GM12864 (cell line): ENCODE data around the gene RNF168.
"Not testable (repeated sequence)": the region's sequence is repeated elsewhere in the genome, so short reads cannot be mapped to it uniquely, and the experiment has no call there.

ENCODE experiments used
- DNase-seq: peaks from one replicate; pipeline ENCODE4 v3.0.0-alpha.2; 2011; ENCODE audit warnings: low read depth
- H3K4me3 ChIP-seq: 2 replicates; pipeline ENCODE4 v1.5.1; 2011; ENCODE audit warnings: mild to moderate bottlenecking, low read depth, low read length, control low read depth
- TF ChIP-seq, protein P1 (sequence below): IDR thresholded peaks from 2 replicates; pipeline ENCODE4 v1.5.1; 2011; ENCODE audit warnings: low read depth, mild to moderate bottlenecking, moderate library complexity, low read length, control low read depth, inconsistent platforms; ENCODE audit errors: missing control alignments

Gene RNF168

DNA sequence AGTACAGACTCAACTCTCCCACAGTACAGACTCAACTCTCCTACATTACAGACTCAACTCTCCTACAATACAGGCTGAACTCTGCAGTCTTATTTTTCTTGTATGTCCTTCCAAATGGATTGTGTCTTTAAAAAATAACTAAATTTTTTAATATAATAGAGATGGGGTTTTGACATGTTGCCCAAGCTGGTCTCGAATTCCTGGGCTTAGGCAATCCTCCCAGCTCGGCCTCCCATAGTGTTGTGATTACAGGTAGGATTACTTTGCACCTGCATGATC lies 40.2 kb downstream of the RNF168 start:
- H3K4me3 ChIP-seq = no peak overlapping the region
- TF ChIP-seq, protein P1, sequence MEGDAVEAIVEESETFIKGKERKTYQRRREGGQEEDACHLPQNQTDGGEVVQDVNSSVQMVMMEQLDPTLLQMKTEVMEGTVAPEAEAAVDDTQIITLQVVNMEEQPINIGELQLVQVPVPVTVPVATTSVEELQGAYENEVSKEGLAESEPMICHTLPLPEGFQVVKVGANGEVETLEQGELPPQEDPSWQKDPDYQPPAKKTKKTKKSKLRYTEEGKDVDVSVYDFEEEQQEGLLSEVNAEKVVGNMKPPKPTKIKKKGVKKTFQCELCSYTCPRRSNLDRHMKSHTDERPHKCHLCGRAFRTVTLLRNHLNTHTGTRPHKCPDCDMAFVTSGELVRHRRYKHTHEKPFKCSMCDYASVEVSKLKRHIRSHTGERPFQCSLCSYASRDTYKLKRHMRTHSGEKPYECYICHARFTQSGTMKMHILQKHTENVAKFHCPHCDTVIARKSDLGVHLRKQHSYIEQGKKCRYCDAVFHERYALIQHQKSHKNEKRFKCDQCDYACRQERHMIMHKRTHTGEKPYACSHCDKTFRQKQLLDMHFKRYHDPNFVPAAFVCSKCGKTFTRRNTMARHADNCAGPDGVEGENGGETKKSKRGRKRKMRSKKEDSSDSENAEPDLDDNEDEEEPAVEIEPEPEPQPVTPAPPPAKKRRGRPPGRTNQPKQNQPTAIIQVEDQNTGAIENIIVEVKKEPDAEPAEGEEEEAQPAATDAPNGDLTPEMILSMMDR = no peak
- no peak for DNase-seq

DNA sequence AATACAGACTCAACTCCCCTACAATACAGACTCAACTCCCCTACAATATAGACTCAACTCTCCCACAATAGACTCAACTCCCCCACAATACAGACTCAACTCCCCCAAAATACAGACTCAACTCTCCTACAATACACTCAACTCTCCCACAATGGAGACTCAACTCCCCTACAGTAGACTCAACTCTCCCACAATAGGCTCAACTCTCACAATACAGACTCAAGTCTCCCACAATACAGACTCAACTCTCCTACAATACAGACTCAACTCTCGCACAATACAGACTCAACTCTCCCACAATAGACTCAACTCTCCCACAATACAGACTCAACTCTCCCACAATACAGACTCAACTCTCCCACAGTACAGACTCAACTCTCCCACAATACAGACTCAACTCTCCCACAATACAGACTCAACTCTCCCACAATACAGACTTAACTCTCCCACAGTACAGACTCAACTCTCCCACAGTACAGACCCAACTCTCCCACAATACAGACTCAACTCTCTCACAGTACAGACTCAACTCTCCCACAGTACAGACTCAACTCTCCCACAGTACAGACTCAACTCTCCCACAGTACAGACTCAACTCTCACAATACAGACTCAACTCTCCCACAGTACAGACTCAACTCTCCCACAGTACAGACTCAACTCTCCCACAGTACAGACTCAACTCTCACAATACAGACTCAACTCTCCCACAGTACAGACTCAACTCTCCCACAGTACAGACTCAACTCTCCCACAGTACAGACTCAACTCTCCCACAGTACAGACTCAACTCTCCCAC lies 40.7 kb downstream of the RNF168 start:
- H3K4me3 ChIP-seq = not testable (repeated sequence)
- peak; percentile 47 for DNase-seq

DNA sequence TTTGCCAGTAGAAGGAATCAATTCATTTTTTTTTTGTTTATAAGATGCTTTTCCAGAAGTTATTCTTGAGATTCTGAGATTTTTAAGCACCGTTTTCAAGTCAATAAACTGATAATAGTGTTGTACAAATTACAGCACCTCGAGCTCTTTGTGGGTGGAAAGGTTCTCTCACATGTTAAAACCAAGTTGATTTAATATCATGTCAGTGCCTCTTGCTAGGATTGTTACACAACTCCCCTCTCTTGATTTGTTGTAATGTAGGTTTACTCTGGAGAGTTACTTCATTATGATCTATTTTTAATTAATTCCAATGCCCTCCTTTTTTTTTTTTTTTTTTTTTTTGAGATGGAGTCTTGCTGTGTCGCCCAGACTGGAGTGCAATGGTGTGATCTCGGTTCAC lies 45.5 kb downstream of the RNF168 start:
- DNase-seq = no peak
- H3K4me3 ChIP-seq = no peak overlapping the region
- TF ChIP-seq, protein P1 = no peak

DNA sequence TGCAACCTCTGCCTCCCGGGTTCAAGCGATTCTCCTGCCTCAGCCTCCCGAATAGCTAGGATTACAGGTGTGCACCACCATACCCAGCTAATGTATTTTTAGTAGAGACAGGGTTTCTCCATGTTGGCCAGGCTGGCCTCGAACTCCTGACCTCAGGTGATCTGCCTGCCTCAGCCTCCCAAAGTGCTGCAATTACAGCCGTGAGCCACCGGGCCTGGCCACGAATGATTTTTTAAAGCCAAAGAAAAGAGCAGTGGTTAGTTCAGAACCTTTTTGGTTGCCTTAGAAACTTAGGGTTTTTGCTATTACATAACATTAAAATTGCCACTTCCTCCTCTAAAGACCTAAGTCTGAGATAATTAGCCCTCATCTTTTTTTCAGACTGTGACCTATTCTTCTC lies 46.1 kb downstream of the RNF168 start:
- not testable (repeated sequence) for H3K4me3 ChIP-seq, DNase-seq

DNA sequence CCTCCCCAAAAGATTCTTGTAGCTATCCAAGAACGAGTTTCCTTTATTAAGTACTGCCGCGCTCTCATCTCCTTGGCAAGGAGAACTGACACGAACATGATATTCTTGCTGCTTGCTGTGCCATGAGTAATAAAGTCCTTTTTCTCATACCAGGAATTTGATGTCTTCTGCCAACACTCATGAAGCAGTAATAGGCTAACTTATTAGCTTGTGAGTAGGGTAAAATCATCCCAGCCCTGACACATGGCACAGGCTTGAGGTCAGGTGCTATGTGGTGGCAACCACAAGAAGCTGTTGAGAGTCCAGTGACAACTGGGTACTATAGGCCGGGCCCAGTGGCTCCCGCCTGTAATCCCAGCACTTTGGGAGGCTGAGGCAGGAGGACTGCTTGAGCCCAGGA lies 48.6 kb downstream of the RNF168 start:
- no peak overlapping the region for H3K4me3 ChIP-seq
- no peak for DNase-seq
- TF ChIP-seq, protein P1 = no peak

DNA sequence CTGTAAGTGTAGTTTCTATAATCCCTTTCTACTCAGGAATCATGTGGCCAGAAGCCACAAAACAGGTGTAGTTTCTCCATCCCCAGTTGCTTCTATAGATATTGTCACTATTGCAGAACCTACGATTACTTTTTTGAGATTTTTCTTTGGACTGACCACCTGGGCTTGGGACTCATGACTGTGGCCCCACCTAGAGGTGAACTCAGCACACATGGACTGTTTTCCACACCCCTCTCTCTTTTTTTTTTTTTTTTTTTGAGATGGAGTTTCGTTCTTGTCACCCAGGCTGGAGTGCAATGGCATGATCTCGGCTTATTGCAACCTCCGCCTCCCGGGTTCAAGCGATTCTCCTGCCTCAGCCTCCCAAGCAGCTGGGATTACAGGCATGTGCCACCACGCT lies 58.2 kb downstream of the RNF168 start:
- not testable (repeated sequence) for DNase-seq, H3K4me3 ChIP-seq
- TF ChIP-seq, protein P1 = peak; percentile 13

DNA sequence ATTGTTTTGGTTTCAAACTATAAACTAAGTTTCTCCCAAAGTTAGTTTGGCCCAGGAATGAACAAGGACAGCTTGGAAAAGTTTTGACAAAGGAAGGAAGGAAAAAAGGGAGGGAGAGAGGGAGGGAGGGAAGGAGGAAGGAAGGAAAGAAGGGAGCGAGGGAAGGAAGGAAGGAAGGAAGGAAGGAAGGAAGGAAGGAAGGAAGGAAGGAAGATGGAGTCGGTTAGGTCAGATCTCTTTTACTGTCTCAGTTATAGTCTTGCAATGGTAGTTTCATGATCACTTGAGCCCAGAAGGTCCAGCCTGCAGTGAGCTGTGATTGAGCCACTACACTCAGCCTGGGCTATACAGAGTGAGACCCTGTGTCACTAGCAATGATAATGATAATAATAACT lies 59.1 kb downstream of the RNF168 start:
- no peak overlapping the region for H3K4me3 ChIP-seq
- DNase-seq = no peak
- TF ChIP-seq, protein P1 = no peak

DNA sequence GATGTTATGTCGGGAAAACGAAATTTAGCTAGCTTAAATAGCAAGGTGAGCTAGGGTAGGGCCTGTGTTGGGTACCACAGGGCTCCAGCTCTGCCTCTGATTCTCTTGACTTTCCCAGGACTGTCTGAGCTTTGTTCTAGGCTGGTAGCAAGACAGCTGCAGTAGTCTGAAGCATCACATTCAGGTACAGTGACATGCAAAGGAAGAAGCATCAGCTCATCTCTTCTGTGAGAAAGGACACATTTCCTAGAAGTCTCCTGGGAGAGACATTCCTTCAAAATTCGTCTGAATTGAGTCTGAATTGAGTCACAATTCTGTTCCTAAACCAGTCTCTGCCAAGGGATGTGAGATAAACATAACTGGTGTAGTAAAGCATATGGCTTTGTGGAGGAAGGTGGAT lies 62.9 kb downstream of the RNF168 start:
- no peak overlapping the region for H3K4me3 ChIP-seq

More for the DNA sequence above, 62.9 kb downstream of the RNF168 start:
- no peak for DNase-seq
- TF ChIP-seq, protein P1 = no peak
